NCI-H187 treated with DMSO at 0.1 percent for 48 hours (cell line): ENCODE measurements around the gene LOX.

Source experiments
- DNase-seq: peaks from one replicate; lab custom pipeline; 2025; lab: John Stamatoyannopoulos, UW

The LOX gene

GRCh38 chr5:122053181-122054109, 24.6 kb downstream of the LOX start:
- DNase-seq: no peak

DNA sequence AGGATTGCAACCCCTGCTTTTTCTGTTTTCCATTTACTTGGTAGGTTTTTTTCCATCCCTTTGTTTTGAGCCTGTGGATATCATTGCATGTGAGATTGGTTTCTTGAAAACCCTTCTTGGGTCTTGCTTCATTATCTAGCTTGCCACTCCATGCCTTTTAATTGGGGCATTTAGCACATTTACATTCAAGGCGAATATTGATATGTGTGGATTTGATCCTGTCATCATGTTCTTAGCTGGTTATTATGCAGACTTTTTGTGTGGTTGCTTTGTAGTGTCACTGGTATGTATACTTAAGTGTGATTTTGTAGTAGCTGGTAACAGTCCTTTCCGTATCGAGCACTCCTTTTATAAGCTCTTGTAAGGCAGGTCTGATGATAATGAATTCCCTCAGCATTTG, 26.5 kb downstream of the LOX start:
- DNase-seq: no peak

DNA sequence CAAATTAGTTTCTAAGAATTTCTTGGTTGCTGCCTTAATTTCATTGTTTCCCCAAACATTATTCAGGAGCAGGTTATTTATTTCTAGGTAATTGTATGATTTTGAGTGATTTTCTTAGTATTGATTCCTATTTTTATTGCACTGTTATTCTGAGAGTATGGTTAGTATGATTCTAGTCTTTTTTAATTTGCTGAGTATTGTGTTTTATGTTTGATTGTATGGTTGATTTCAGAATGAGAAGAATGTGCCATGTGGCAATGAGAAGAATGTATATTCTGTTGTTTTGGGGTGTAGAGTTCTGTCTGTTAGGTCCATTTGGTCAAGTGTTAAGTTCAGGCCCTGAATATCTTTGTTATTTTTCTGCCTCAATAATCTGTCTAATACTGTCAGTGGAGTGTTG, 27.1 kb downstream of the LOX start:
- DNase-seq: no peak

GRCh38 chr5:122040636-122041302, 37.3 kb downstream of the LOX start:
- DNase-seq: no peak

DNA sequence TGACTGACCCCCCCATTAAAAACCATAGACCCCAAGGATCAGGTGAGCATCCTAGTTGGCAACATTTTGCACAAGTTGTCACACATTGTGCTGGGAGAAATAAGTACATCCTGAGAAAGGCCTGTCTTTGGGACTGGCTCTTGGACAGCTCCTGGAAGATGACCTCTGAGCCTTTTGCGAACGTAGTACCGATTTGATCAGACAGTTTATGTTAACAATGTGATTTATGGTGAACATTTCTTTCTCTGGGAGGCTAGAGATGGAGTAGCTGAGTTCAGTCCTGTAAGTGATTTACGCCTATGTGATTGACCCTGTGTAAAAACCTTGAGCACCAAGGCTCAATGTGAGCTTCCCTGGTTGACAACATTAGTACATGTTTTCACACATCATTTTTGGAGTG, 41.7 kb downstream of the LOX start:
- DNase-seq: no peak

DNA sequence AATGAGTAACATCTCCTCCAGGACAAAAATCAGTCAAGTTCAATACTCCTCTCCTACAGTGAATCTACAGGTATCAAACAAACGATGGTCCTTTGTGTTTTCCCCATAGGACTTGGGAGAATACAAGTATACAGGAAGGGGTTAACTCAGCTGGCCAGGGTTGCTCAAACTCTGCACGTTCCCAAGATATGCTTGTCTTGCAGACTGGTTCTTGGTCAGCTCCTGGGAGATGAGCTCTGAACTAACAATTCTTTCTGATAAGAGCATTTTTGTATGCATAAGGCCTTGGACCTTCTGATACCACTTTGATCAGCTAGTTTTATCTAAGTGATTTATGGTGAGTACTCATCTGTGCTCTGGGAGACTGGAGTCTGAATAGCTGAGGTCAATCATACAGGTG, 42.1 kb downstream of the LOX start:
- DNase-seq: no peak

DNA sequence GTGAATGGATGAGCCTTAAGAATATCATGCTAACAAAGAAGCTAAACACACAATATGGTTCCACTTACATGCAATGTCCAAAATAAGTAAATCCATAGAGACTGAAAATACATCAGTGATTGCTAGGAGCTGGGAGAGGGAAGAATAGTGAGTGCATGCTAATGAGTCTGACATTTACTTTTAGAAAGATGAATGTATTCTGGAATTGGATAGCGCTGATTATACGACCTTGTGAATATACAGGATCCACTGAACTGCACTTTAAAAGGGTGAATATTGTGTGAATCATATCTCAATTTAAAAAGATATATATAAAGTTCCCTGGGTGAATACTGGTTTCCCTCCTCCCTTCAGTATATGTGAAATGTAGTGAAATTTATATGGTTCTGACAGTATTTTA, 46.2 kb downstream of the LOX start:
- DNase-seq: no peak

- DNase-seq: no peak
Measured at GRCh38 chr5:122030251-122030650, 47.8 kb downstream of the LOX start.

- no peak for DNase-seq
Measured at GRCh38 chr5:122029818-122030217, 48.2 kb downstream of the LOX start.

DNA sequence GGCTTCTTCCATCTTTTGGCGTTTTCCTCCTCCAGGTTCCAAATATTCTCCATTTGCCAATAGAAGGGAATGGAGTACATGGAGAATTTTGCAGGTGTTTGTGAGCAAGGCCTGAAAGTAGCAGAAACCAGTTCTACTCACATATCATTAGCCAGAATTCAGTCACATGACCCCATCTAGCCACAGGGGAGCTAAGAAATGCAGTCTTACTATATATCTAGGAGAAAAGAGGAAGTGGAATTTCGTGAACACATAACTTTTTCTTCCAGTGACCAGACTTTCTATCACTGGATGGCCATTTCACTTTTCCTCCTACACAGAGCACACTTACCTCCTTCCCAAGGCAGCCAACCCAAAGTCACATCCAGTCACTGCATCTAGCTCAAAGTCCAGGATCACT, 55.1 kb downstream of the LOX start:
- no peak for DNase-seq

- no peak for DNase-seq
Measured at GRCh38 chr5:122019919-122020590, 58.0 kb downstream of the LOX start.

DNA sequence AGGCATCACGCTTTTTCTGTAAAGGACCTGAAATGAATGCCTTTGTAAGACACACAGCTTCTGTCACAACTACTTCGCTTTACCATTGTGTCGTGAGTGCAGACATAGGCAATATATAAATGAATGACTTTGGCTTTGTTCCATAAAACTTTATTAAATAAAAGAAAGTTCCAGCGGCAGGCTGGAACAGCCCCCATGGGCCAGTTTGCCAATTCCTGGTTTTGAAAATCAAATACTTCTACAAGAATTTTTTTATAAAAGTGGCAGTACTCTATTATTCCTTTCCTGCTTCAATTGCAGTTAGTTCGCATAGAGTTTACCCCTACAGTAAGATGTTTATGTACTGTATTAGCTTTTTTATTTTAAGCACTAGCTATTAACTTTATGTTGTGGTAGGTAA, 62.6 kb downstream of the LOX start:
- DNase-seq: no peak

GRCh38 chr5:122014236-122014935, 63.7 kb downstream of the LOX start:
- DNase-seq: no peak
